HG03159 (cell line): ENCODE data around the gene MYBBP1A.

Source experiments
- ATAC-seq: cut with Tn5 transposase; IDR thresholded peaks from one replicate; pipeline ENCODE4 v1.9.1; 2021; ENCODE audit warnings: mild to moderate bottlenecking, moderate library complexity; ENCODE audit not compliant: unreplicated experiment

Gene MYBBP1A

GRCh38 chr17:4572131-4572530 is 16.9 kb upstream of the MYBBP1A start:
- ATAC-seq, result no peak

GRCh38 chr17:4569591-4569990 is 14.4 kb upstream of the MYBBP1A start:
- no peak for ATAC-seq

GRCh38 chr17:4566785-4567184 is 11.6 kb upstream of the MYBBP1A start:
- no peak for ATAC-seq

GRCh38 chr17:4565209-4566141 is 10.3 kb upstream of the MYBBP1A start:
- ATAC-seq, result no peak

GRCh38 chr17:4562015-4562969 is 7.1 kb upstream of the MYBBP1A start:
- no peak for ATAC-seq

- ATAC-seq, result no peak
Observed at GRCh38 chr17:4560837-4561256, 5.7 kb upstream of the MYBBP1A start.

GRCh38 chr17:4560421-4560820 is 5.2 kb upstream of the MYBBP1A start, which contains the start of gene GGT6:
Gene GGT6, minus strand, starts transcription at chr17:4560577. Its CDS starts 56 bp downstream, at chr17:4560521.
- ATAC-seq, result no peak

- ATAC-seq, result no peak
Observed at GRCh38 chr17:4559966-4560365, 4.8 kb upstream of the MYBBP1A start.

- ATAC-seq, result no peak
Observed at GRCh38 chr17:4559139-4559791, 4.1 kb upstream of the MYBBP1A start.

- no peak for ATAC-seq
Observed at GRCh38 chr17:4558347-4558971, 3.3 kb upstream of the MYBBP1A start.

GRCh38 chr17:4557626-4558346 is 2.6 kb upstream of the MYBBP1A start:
- no peak for ATAC-seq

- no peak for ATAC-seq
Observed at GRCh38 chr17:4556996-4557395, 1.8 kb upstream of the MYBBP1A start.

GRCh38 chr17:4555873-4556759 is 932 bp upstream of the MYBBP1A start:
- no peak for ATAC-seq

- ATAC-seq, result peak; percentile 7
Observed at GRCh38 chr17:4554441-4554996, 665 bp downstream of the MYBBP1A start.

- ATAC-seq, result no peak
Observed at GRCh38 chr17:4553669-4554068, 1.5 kb downstream of the MYBBP1A start.

GRCh38 chr17:4551796-4552525 is 3.2 kb downstream of the MYBBP1A start:
- no peak for ATAC-seq

- no peak for ATAC-seq
Observed at GRCh38 chr17:4551141-4551540, 4.0 kb downstream of the MYBBP1A start.

GRCh38 chr17:4550534-4551039 is 4.6 kb downstream of the MYBBP1A start:
- ATAC-seq, result no peak
